Neural cell (in vitro differentiated cells): ENCODE measurements around the gene DOP1B.

ENCODE experiments used
- CTCF ChIP-seq: fragments of 450-650 bp; IDR thresholded peaks from 2 replicates; pipeline ENCODE4 v1.5.1; 2014; ENCODE audit warnings: antibody characterized with exemption, mild to moderate bottlenecking, moderate library complexity; ENCODE audit not compliant: poor library complexity, severe bottlenecking
- EP300 ChIP-seq: fragments of 450-650 bp; conservative IDR thresholded peaks from 2 replicates; pipeline ENCODE4 v1.6.1; 2014; ENCODE audit warnings: antibody characterized with exemption, mild to moderate bottlenecking, moderate library complexity; ENCODE audit not compliant: poor library complexity, severe bottlenecking
- EZH2 ChIP-seq: fragments of 200-600, 300-800 bp; shearing (Covaris generic), sonication (generic); IDR thresholded peaks from 2 replicates; pipeline ENCODE4 v1.6.1; 2014; ENCODE audit warnings: antibody characterized with exemption, low read length, borderline replicate concordance, mild to moderate bottlenecking; ENCODE audit not compliant: insufficient read depth, poor library complexity, severe bottlenecking
- RAD21 ChIP-seq: fragments of 450-650 bp; conservative IDR thresholded peaks from 2 replicates; pipeline ENCODE4 v1.6.1; 2014; ENCODE audit warnings: antibody characterized with exemption, mild to moderate bottlenecking, moderate library complexity
- TAF1 ChIP-seq: IDR thresholded peaks from 2 replicates; pipeline ENCODE4 v1.6.1; 2012; ENCODE audit warnings: low read depth

- TF ChIP-seq RAD21, result no peak
- no peak for TF ChIP-seq CTCF
- TF ChIP-seq TAF1, result no peak
- TF ChIP-seq EP300, result no peak
- no peak for TF ChIP-seq EZH2
These were observed 42.8 kb upstream of the DOP1B start for GRCh38 chr21:36113647-36114428.
